HG03442 (cell line): Measurements from ENCODE around the gene KRTAP4-12.
"Not testable (repeated sequence)": the region's sequence is repeated elsewhere in the genome, so short reads cannot be mapped to it uniquely, and the experiment has no call there.

Experiments
- ATAC-seq: cut with Tn5 transposase; IDR thresholded peaks from one replicate; pipeline ENCODE4 v1.9.1; 2021; ENCODE audit warnings: mild to moderate bottlenecking, moderate library complexity; ENCODE audit not compliant: unreplicated experiment

The KRTAP4-12 gene

GRCh38 chr17:41123991-41124371 lies at the start of gene KRTAP4-12:
Gene KRTAP4-12, minus strand, starts transcription at chr17:41124182. Its CDS starts 60 bp downstream, at chr17:41124122.
- not testable (repeated sequence) for ATAC-seq

DNA sequence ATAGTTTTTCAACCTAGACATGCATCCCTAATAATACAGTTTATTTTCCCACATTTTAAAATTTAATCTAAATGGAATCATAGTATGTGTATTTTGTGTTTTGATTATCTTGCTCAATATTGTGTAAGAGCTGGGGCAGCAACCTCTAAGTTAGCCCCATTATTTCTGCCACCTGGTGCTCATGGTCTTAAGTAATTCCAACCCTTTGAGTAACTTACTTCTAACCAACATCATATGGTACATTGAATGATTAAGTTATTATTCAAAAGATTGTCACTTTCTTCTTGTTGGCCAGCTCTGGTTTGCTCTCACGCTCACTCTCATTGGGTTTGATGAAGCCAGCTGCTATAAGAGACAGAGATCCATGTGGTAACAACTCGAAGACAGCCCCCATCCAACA lies 47.9 kb upstream of the KRTAP4-12 start:
- ATAC-seq = no peak

DNA sequence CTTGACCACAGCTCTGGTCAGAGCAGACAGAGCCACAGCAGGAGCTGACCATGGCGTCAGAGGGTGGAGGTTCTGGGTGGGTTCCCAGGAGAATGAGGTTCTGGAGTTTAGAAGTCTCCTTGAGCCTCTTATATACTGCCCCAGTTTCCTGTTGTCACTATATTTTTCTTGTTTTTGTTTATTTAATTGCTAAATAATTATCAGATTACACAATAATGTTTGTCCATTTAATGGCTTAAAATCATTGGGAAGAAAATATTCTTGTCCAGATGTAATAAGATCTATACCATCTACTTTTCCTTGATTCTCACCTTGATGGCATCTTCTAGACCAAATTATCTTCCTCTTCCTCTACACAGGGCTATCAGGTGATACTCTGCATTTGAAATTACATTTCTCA lies 44.1 kb upstream of the KRTAP4-12 start, which contains the start of gene KRTAP4-3:
TSS of gene KRTAP4-3 (minus strand) at position 101 of the 400 bp plus-strand sequence. CDS start at position 52, 49 bp downstream.
- no peak for ATAC-seq

DNA sequence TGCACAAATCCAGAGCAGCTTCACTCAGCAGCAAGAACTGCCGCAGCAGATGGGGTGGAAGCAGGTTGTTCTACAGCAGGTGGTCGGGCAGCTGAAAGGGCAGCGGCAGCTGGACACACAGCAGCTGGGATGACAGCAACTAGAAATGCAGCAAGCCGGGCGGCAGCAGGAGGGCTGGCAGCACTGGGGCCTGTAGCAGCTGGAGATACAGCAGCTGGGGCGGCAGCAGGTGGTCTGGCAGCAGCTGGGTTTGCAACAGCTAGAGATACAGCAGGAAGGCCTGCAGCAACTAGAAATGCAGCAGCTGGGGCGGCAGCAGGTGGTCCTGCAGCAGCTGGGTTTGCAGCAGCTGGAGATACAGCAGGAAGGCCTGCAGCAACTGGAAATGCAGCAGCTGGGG lies 43.6 kb upstream of the KRTAP4-12 start:
- no peak for ATAC-seq

DNA sequence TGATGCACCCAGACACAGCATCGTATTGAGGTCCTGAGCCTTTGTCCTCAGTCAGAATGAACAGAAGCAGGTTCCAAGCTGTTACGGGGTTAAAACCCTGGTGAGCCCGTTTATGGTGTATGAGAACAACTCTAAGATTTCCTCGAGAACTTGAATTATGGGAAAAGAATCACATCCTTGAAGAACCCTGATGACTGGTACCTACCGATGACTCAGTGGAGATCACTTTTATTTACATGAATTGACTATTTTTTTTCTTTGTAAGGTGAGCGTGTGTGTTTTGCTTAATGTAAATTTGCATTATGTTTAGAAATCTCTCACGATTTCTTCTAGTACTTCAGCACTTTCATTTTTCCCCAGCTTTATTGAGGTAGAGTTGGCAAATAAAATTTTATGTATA lies 39.8 kb upstream of the KRTAP4-12 start:
- ATAC-seq = no peak

GRCh38 chr17:41160648-41161047 lies 36.7 kb upstream of the KRTAP4-12 start, which contains the start of gene KRTAP4-4:
Gene KRTAP4-4, minus strand, starts transcription at chr17:41160748. Its CDS starts 57 bp downstream, at chr17:41160691.
- no peak for ATAC-seq

DNA sequence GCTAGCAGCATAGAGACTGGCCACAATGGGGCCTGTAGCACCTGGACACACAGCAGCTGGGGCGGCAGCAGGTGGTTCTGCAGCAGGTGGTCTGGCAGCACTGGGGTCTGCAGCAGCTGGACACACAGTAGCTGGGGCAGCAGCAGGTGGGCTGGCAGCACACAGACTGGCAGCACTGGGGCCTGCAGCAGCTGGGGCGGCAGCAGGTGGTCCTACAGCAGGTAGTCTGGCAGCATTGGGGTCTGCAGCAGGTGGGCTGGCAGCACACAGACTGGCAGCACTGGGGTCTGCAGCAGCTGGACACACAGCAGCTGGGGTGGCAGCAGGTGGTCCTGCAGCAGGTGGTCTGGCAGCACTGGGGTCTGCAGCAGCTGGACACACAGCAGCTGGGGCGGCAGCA lies 36.2 kb upstream of the KRTAP4-12 start:
- ATAC-seq = not testable (repeated sequence)

DNA sequence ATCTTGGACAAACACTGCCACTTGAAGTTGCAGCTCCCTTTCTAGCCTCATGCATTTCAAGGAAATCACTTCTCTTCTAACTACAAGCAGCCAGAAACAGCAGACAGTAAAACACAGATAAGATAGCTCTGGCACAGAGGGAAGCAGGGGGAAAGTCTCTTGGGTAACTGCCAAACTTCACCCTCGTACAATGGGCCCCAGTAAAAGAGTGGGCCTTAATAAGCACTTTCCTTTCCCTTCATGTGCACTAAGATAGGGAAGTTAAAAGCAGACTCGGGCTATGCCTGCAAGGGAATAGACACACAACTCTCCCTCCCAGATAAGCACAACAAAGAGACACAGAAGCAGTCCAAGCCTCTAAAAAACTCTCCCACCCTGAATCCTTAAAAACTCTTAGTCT lies 29.9 kb upstream of the KRTAP4-12 start:
- ATAC-seq = no peak

- no peak for ATAC-seq
Observed at GRCh38 chr17:41151525-41151924, 27.5 kb upstream of the KRTAP4-12 start.

GRCh38 chr17:41150026-41150425 lies 26.0 kb upstream of the KRTAP4-12 start:
- no peak for ATAC-seq

GRCh38 chr17:41149652-41149985 lies 25.6 kb upstream of the KRTAP4-12 start, which contains the start of gene KRTAP4-5:
Gene KRTAP4-5, minus strand, starts transcription at chr17:41149825. Its CDS starts 58 bp downstream, at chr17:41149767.
- ATAC-seq = no peak

- not testable (repeated sequence) for ATAC-seq
Observed at GRCh38 chr17:41148971-41149651, 25.1 kb upstream of the KRTAP4-12 start.

DNA sequence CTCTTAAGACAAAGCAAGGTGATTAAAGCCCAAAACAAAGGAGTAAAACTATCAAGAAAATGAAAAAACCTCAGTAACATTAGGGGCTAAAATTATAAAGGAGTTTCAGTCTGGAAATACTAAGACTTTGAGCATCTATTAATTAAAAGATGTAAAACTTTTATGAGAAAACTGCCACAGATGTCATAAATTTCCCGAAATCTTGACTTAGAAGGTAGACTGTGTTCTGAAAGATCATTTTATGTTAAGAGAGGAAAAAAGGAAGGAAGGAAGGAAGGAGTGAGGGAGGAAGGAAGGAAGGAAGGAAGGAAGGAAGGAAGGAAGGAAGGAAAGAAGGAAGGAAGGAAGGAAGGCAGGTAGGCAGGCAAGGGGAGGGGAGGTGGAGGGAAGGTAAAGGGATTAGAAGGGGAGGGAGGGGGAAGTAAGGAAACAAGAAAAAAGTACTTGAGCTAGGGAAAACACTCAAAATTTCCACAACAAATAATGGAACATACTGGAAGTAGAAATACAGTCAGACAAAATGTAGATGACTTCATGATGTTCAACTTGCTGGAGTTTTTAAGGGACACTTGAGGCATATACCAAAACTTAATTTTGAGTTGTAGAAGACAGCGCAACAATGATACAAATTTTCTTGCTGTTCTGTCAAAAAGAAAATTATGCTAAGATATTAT lies 23.7 kb upstream of the KRTAP4-12 start:
- no peak for ATAC-seq

DNA sequence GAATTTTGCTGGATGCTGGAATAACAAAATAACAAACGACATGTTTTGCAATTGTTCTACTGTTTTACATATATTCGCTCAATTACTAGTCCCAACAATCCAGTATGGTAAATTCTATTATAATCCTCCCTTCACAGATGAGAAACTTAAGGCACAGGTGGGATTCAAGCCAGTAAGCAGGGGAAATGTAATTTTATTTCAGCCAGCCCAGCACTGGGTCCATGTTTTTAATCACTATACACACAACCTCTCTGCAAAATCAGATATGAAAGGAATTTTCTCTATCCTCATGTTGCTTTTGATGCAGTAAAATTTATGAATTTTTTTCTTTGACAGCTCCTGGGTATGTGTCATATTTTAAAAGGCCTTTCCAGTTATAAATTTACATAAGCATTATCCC lies 21.3 kb upstream of the KRTAP4-12 start:
- no peak for ATAC-seq

DNA sequence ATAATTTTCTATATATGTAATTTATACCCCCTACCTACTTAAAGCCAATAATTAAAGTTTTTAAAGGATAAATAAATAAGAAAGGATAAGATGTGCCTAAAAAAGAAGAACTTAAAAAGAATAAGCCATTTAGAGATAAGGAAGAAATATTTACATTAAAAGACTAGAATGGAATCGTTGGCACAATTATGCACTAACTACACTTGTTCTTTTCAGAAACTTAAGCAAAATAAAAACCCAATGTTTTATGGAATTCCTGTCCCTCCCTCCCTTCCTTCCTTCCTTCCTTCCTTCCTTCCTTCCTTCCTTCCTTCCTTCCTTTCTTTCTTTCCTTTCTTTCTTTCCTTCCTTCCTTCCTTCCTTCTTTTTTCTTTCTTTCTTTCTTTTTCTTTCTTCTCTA lies 20.9 kb upstream of the KRTAP4-12 start:
- no peak for ATAC-seq

DNA sequence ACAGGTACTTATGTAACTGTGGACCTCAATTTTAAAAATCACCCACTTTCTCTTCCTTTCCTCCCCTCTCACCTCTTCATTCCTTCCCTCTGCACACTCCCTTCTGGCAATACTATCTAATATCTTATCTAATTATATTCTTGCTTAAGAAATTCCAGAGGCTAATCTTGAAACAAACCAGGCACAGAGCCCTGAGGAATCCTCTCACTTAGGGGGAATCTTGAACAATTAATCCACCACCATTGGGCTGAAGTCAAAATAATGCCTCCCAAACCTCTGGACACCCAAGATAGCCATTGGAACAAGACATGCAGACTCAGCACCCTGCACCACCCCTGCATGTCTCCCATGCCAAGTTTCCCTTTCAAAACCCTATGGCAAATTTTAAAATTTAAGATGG lies 17.4 kb upstream of the KRTAP4-12 start:
- ATAC-seq = no peak

- ATAC-seq = no peak
Observed at GRCh38 chr17:41140360-41141131, 16.6 kb upstream of the KRTAP4-12 start, which contains the start of gene KRTAP4-6. Gene KRTAP4-6, minus strand, starts transcription at chr17:41140544. Its CDS starts 57 bp downstream, at chr17:41140487.

DNA sequence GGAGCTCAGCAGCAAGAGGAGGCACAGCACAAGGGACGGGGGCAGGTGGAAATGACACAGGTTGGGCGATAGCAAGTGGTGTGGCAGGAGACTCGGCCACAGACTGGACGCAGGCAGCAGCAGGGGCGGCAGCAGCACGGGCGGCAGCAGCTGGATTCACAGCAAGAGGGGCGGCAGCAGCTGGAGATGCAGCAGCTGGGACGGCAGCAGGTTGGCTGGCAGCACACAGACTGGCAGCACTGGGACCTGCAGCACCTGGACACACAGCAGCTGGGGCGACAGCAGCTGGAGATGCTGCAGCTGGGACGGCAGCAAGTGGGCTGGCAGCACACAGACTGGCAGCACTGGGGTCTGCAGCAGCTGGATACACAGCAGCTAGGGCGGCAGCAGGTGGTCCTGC lies 15.9 kb upstream of the KRTAP4-12 start:
- ATAC-seq = not testable (repeated sequence)

GRCh38 chr17:41133880-41134735 lies 10.1 kb upstream of the KRTAP4-12 start:
- ATAC-seq = no peak

- no peak for ATAC-seq
Observed at GRCh38 chr17:41131979-41132378, 8.0 kb upstream of the KRTAP4-12 start.
